IMR-90 (cell line): ENCODE results near the gene SPSB2. TPM values are rescaled to one million over a fixed set of nuclear protein-coding genes. Genes with fewer than 3 reads are reported as not detected.
A peak's percentile ranks its signal among the peaks of the same experiment; 100 is the strongest.

Experiments
- ATAC-seq: fragments of 200-7000 bp; cut with Tn5 transposase; 2 replicates; pipeline ENCODE4 v1.9.1; 2020; ENCODE audit warnings: low read depth, mild to moderate bottlenecking, moderate library complexity
- BruUV-seq: library from RNA; stranded (reverse); fragments of 400-500 nt; replicated peaks from 2 replicates; lab custom pipeline; 2021; lab: Mats Ljungman, UMichigan
- CTCF ChIA-PET: fragments of 300-600 bp; formaldehyde crosslinking; extraction: SDS; loops from one replicate; lab custom pipeline; 2021; ENCODE audit warnings: antibody characterized with exemption; lab: Yijun Ruan, JAX
- POLR2A ChIA-PET: fragments of 300-600 bp; sonication (Branson Sonifier 250); formaldehyde crosslinking; loops from one replicate; lab custom pipeline; 2022; ENCODE audit warnings: antibody characterized with exemption; ENCODE audit not compliant: unreplicated experiment; lab: Charles Lee
- DNase-seq: peaks from one replicate; pipeline ENCODE4 v3.0.0; 2013
- H2AFZ ChIP-seq: replicated peaks from 2 replicates; pipeline ENCODE3; 2013; ENCODE audit warnings: low read length, mild to moderate bottlenecking; ENCODE audit not compliant: poor library complexity
- H2AK5ac ChIP-seq: 2 replicates; pipeline ENCODE4 v1.6.1; 2013; ENCODE audit warnings: low read depth, low read length, inconsistent platforms
- H2AK9ac ChIP-seq: replicated peaks from 2 replicates; pipeline ENCODE3; 2013; ENCODE audit warnings: mild to moderate bottlenecking, low read depth, low read length, moderate library complexity; ENCODE audit not compliant: poor library complexity
- H2BK120ac ChIP-seq: 2 replicates; pipeline ENCODE4 v1.6.1; 2013; ENCODE audit warnings: low read depth, low read length, inconsistent platforms
- H2BK15ac ChIP-seq: 3 replicates; pipeline ENCODE4 v1.6.1; 2013; ENCODE audit warnings: low read depth, low read length, inconsistent platforms
- H2BK20ac ChIP-seq: 2 replicates; pipeline ENCODE4 v1.6.1; 2013; ENCODE audit warnings: low read depth, mild to moderate bottlenecking, inconsistent platforms, low read length, moderate library complexity
- H2BK5ac ChIP-seq: 2 replicates; pipeline ENCODE4 v1.6.1; 2013; ENCODE audit warnings: mild to moderate bottlenecking, low read depth, low read length, inconsistent platforms; ENCODE audit not compliant: poor library complexity, severe bottlenecking
- H3K14ac ChIP-seq: replicated peaks from 2 replicates; pipeline ENCODE4 v1.6.1; 2013; ENCODE audit warnings: low read depth, low read length, inconsistent platforms
- H3K18ac ChIP-seq: 2 replicates; pipeline ENCODE4 v1.6.1; 2013; ENCODE audit warnings: low read depth, low read length, control low read depth
- H3K23ac ChIP-seq: 2 replicates; pipeline ENCODE4 v1.6.1; 2013; ENCODE audit warnings: low read depth, low read length, inconsistent platforms
- H3K27ac ChIP-seq: 2 replicates; pipeline ENCODE4 v1.5.1; 2013; ENCODE audit warnings: mild to moderate bottlenecking, control low read depth, low read length; ENCODE audit not compliant: insufficient read depth
- H3K27me3 ChIP-seq: 2 replicates; pipeline ENCODE4 v1.6.1; 2013; ENCODE audit warnings: low read length; ENCODE audit not compliant: control insufficient read depth, insufficient read depth
- H3K36me3 ChIP-seq: 2 replicates; pipeline ENCODE4 v1.6.1; 2013; ENCODE audit warnings: low read length, mixed read lengths; ENCODE audit not compliant: control insufficient read depth, insufficient read depth
- H3K4ac ChIP-seq: 2 replicates; pipeline ENCODE4 v1.6.1; 2013; ENCODE audit warnings: low read depth, low read length, inconsistent platforms
- H3K4me1 ChIP-seq: 2 replicates; pipeline ENCODE4 v1.6.1; 2013; ENCODE audit warnings: low read length, mixed read lengths; ENCODE audit not compliant: control insufficient read depth, insufficient read depth
- H3K4me2 ChIP-seq: 2 replicates; pipeline ENCODE4 v1.6.1; 2013; ENCODE audit warnings: low read depth, mild to moderate bottlenecking, control low read depth, low read length, moderate library complexity
- H3K4me3 ChIP-seq: 2 replicates; pipeline ENCODE4 v1.5.1; 2013; ENCODE audit warnings: low read depth, mild to moderate bottlenecking, control low read depth, low read length, moderate library complexity; ENCODE audit not compliant: insufficient read depth
- H3K56ac ChIP-seq: 2 replicates; pipeline ENCODE4 v1.6.1; 2013; ENCODE audit warnings: low read length, inconsistent platforms; ENCODE audit not compliant: insufficient read depth; ENCODE audit errors: extremely low read depth
- H3K79me1 ChIP-seq, 2 experiments: 2 replicates each; pipeline ENCODE4 v1.6.1; 2013; ENCODE audit warnings: low read length in 2 of 2, inconsistent platforms in 1 of 2, low read depth in 1 of 2
- H3K9ac ChIP-seq: 2 replicates; pipeline ENCODE4 v1.6.1; 2013; ENCODE audit warnings: low read depth, low read length, control low read depth
- H3K9me1 ChIP-seq: 2 replicates; pipeline ENCODE4 v1.6.1; 2013; ENCODE audit warnings: low read length, inconsistent platforms; ENCODE audit not compliant: insufficient read depth
- H3K9me3 ChIP-seq: 2 replicates; pipeline ENCODE4 v1.6.1; 2013; ENCODE audit warnings: low read length; ENCODE audit not compliant: control insufficient read depth, insufficient read depth
- H4K20me1 ChIP-seq: 2 replicates; pipeline ENCODE4 v1.6.1; 2013; ENCODE audit warnings: low read length, inconsistent platforms; ENCODE audit not compliant: insufficient read depth
- H4K5ac ChIP-seq: 2 replicates; pipeline ENCODE4 v1.6.1; 2013; ENCODE audit warnings: mild to moderate bottlenecking, low read depth, low read length, control low read depth
- H4K8ac ChIP-seq, 2 experiments: 2 replicates each; pipeline ENCODE4 v1.6.1; 2013; ENCODE audit warnings: low read depth in 2 of 2, low read length in 2 of 2, control low read depth in 1 of 2, inconsistent platforms in 1 of 2
- H4K91ac ChIP-seq: 2 replicates; pipeline ENCODE4 v1.6.1; 2013; ENCODE audit warnings: low read depth, low read length, inconsistent platforms; ENCODE audit not compliant: insufficient read depth
- CEBPB ChIP-seq: IDR thresholded peaks from 2 replicates; pipeline ENCODE4 v1.6.1; 2012; ENCODE audit warnings: low read depth, low read length, improper control_type of control experiment
- CHD1 ChIP-seq: IDR thresholded peaks from 2 replicates; pipeline ENCODE4 v1.6.1; 2012; ENCODE audit warnings: low read depth, low read length, improper control_type of control experiment
- ELK1 ChIP-seq: fragments of 150-350 bp; IDR thresholded peaks from 2 replicates; pipeline ENCODE4 v1.6.1; 2016; ENCODE audit warnings: low read depth, mild to moderate bottlenecking, low read length, moderate library complexity, borderline replicate concordance
- FOS ChIP-seq: fragments of 150-350 bp; IDR thresholded peaks from 2 replicates; pipeline ENCODE4 v1.6.1; 2016; ENCODE audit warnings: low read depth, low read length
- MAZ ChIP-seq: IDR thresholded peaks from 2 replicates; pipeline ENCODE4 v1.6.1; 2012; ENCODE audit warnings: low read depth, mild to moderate bottlenecking, low read length, improper control_type of control experiment, moderate library complexity, borderline replicate concordance
- MXI1 ChIP-seq: IDR thresholded peaks from 2 replicates; pipeline ENCODE4 v1.6.1; 2012; ENCODE audit warnings: low read depth, mild to moderate bottlenecking, low read length, moderate library complexity, borderline replicate concordance
- NFE2L2 ChIP-seq: fragments of 150-350 bp; IDR thresholded peaks from 2 replicates; pipeline ENCODE4 v1.6.1; 2016; ENCODE audit warnings: low read depth, mild to moderate bottlenecking, low read length
- POLR2A ChIP-seq: IDR thresholded peaks from 2 replicates; pipeline ENCODE4 v1.6.1; 2012; ENCODE audit warnings: mild to moderate bottlenecking, low read depth, low read length
- RAD21 ChIP-seq: IDR thresholded peaks from 2 replicates; pipeline ENCODE4 v1.6.1; 2012; ENCODE audit warnings: low read length, improper control_type of control experiment
- RCOR1 ChIP-seq: IDR thresholded peaks from 2 replicates; pipeline ENCODE4 v1.6.1; 2012; ENCODE audit warnings: mild to moderate bottlenecking, low read length, improper control_type of control experiment; ENCODE audit not compliant: insufficient replicate concordance
- RFX5 ChIP-seq: IDR thresholded peaks from 2 replicates; pipeline ENCODE4 v1.8.0; 2012; ENCODE audit warnings: low read depth, mild to moderate bottlenecking, low read length, moderate library complexity
- SMC3 ChIP-seq: fragments of 150-350 bp; IDR thresholded peaks from 2 replicates; pipeline ENCODE4 v1.6.1; 2016; ENCODE audit warnings: low read depth, mild to moderate bottlenecking, antibody characterized with exemption, low read length, moderate library complexity
- USF2 ChIP-seq: fragments of 150-350 bp; IDR thresholded peaks from 2 replicates; pipeline ENCODE4 v1.6.1; 2017; ENCODE audit warnings: mild to moderate bottlenecking, antibody characterized with exemption, low read length, low read depth
- WGBS, 2 experiments: methylation state at CpG; one replicate each; pipeline versions ENCODE4 v1.1.5 to v1.1.7; 2013; ENCODE audit warnings: missing lambda C conversion rate in 2 of 2; ENCODE audit not compliant: insufficient read length in 1 of 2; ENCODE audit errors: extremely low coverage in 2 of 2; 5-methylcytosine and 5-hydroxymethylcytosine counted together
- dilution Hi-C: fragments of 300-500 bp; cut with HindIII; formaldehyde crosslinking; loops from one replicate; pipeline ENCODE4 v1.14.3; 2018; ENCODE audit warnings: low sequenced_read_pairs; ENCODE audit not compliant: unreplicated experiment
- in situ Hi-C: fragments of 300-500 bp; cut with MboI; formaldehyde crosslinking; loops from 3 replicates; pipeline ENCODE4 v1.14.3; 2019; ENCODE audit warnings: low sequenced_read_pairs, inconsistent platforms, mixed read lengths
- intact Hi-C: fragments of 100-400 bp; cut with micrococcal nuclease; formaldehyde crosslinking; loops from 2 replicates; pipeline ENCODE4 v1.10.0; 2022
- polyA plus RNA-seq, 3 experiments: library from polyadenylated mRNA; depleted of rRNA; stranded (reverse); fragments of >200 nt; gene quantifications; 2 replicates each; pipeline ENCODE4 v1.2.3, GENCODE V29; 2012; ENCODE audit warnings: low replicate concordance in 1 of 3
- total RNA-seq: library from RNA; depleted of rRNA; stranded (reverse); fragments of >200 nt; gene quantifications from 2 replicates; pipeline ENCODE4 v1.2.3, GENCODE V29; 2012

The SPSB2 gene
- total and polyA plus RNA-seq, 2 of the 4 experiments (the other 2 are of a cell fraction) = 1.3 to 4.1 TPM

- TF ChIP-seq SMC3 (no peak), FOS (no peak), RAD21 (no peak)
Observed at GRCh38 chr12:6866920-6867412, 6.1 kb downstream of the SPSB2 start (continued).

- no peaks in the 10 kb centered on the region for H3K9me3 ChIP-seq
- peak overlapping the region; percentile 78; the same call in 1 of the 2 replicates for H3K9ac ChIP-seq
- peak overlapping the region; percentile 92 for H4K5ac ChIP-seq
- 0 out of 3 replicates have a peak overlapping the region, but pooled peaks have one; percentile 50 for H2BK15ac ChIP-seq
- peak overlapping the region; percentile 75; the same call in 1 of the 2 replicates for H3K27ac ChIP-seq
- H3K56ac ChIP-seq = no peak overlapping the region
- peaks cover 58% of the 10 kb centered on the region for H3K36me3 ChIP-seq
- POLR2A ChIA-PET = interaction anchor here (0.6 to 1.9 kb wide), 4 partner anchors 14 to 308 kb away, joined by 3 to 10 read pairs (median 4); partner anchors contain the start of gene USP5
- 0 out of 2 replicates have a peak, but pooled peaks cover 7% of the 10 kb centered on the region for H3K9me1 ChIP-seq
- no TSS peak for BruUV-seq
- H3K14ac ChIP-seq = peak overlapping the region; percentile 92
- H2AFZ ChIP-seq = peak overlapping the region; percentile 95
- CTCF ChIA-PET = no interaction called here
- peak overlapping the region; percentile 95 for H3K4me2 ChIP-seq
- no peak overlapping the region for H3K4me3 ChIP-seq
- H2BK120ac ChIP-seq = peak overlapping the region; percentile 65; the same call in 1 of the 2 replicates
- no peak overlapping the region for H3K18ac ChIP-seq
- in situ Hi-C loops = loop anchor here (5.0 kb wide), 1 partner anchor 96 kb away; no protein-coding TSS in a partner anchor
- H4K20me1 ChIP-seq = peaks cover 38% of the 10 kb centered on the region
- peak overlapping the region; percentile 78 for H2BK5ac ChIP-seq
- peak overlapping the region; percentile 95 for H2AK9ac ChIP-seq
- H4K91ac ChIP-seq = peak overlapping the region; percentile 46; the same call in 1 of the 2 replicates
- dilution Hi-C loops = no loop called here
- H2BK20ac ChIP-seq = no peak overlapping the region
- H3K23ac ChIP-seq = peak overlapping the region; percentile 73
- whole genome bisulfite sequencing, 2 experiments = 96% methylated on average over 5 of the region's 19 CpGs; no CpG with 5 or more reads in 1 of the 2 experiments
- ATAC-seq (no peak), DNase-seq (no peak)
- H3K4me1 ChIP-seq = peaks cover 14% of the 10 kb centered on the region
- intact Hi-C loops = loop anchor here (5.0 kb wide), 1 partner anchor 771 kb away; no protein-coding TSS in a partner anchor
- peaks cover 16 to 39% of the 10 kb centered on the region in 2 experiments for H3K79me1 ChIP-seq
- peak overlapping the region; percentile 92 to 93 for H4K8ac ChIP-seq
- H2AK5ac ChIP-seq = peak overlapping the region; percentile 97; the same call in 1 of the 2 replicates
- H3K4ac ChIP-seq = peak overlapping the region; percentile 95; the same call in 1 of the 2 replicates
- H3K27me3 ChIP-seq = no peaks in the 10 kb centered on the region
- TF ChIP-seq MAZ = no peak
- TF ChIP-seq POLR2A = no peak
- TF ChIP-seq MXI1 = no peak
- no peak for TF ChIP-seq CEBPB
- no peak for TF ChIP-seq RCOR1
- no peak for TF ChIP-seq NFE2L2
- no peak for TF ChIP-seq RFX5
- no peak for TF ChIP-seq USF2
- TF ChIP-seq FOS = no peak
- no peak for TF ChIP-seq RAD21
- TF ChIP-seq ELK1 = no peak
- TF ChIP-seq SMC3 = no peak
- TF ChIP-seq CHD1 = no peak
Observed at GRCh38 chr12:6866163-6866919, 6.8 kb downstream of the SPSB2 start.
